ENCODE results near the gene DTX4.

Gene DTX4

DNA sequence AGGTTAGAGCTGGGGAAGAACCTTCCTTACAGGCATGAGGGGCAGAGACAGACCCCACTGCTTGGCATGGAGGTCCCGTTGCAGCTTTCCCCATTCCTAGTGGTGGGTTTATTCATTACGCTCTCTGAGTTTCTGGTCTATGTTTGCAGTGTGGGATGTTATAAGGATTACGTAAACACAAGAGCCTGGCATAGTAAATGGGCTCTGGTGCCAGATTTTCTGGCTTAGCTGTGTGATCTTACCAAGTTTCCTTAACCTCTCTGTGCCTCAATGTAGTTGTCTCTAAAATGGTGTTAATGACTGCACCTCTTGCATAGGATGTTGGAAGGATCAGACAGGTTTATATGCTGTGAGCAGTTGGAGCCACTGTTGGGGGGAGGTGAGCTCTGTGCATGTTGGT is 15.1 kb downstream of the DTX4 start:
- Histone ChIP-seq H3F3A (ENCODE audit: low read depth) (no peaks in the 10 kb centered on the region), H3K9me2 (replicated peaks; ENCODE audit: low read depth, low read length) (no peaks in the 10 kb centered on the region), H3K4me3 (ENCODE audit: low read length, poor library complexity, severe bottlenecking) (no peak overlapping the region), H3K79me2 (ENCODE audit: insufficient read depth, low read length) (no peaks in the 10 kb centered on the region), H3K4me2 (ENCODE audit: low read depth, low read length, poor library complexity, severe bottlenecking) (no peak overlapping the region), H3K36me3 (ENCODE audit: insufficient read depth, low read length) (0 out of 2 replicates have a peak, but pooled peaks cover 3% of the 10 kb centered on the region), H3K27me3 (ENCODE audit: insufficient read depth, low read length, poor library complexity, severe bottlenecking) (no peaks in the 10 kb centered on the region), H3K9ac (ENCODE audit: low read depth, low read length, poor library complexity, severe bottlenecking) (no peak overlapping the region), H2AFZ (ENCODE audit: low read length) (no peak overlapping the region), H3K9me3 (ENCODE audit: insufficient read depth, low read depth, low read length) (no peaks in the 10 kb centered on the region), H3K4me1 (ENCODE audit: insufficient read depth, low read length, poor library complexity, severe bottlenecking) (no peaks in the 10 kb centered on the region), H4K20me1 (ENCODE audit: insufficient read depth, low read length, poor library complexity, severe bottlenecking) (no peaks in the 10 kb centered on the region)
- no peak for TF ChIP-seq EZH2phosphoT487 (IDR thresholded peaks at IDR 0.05; ENCODE audit: borderline replicate concordance)
- TF ChIP-seq, protein P1, sequence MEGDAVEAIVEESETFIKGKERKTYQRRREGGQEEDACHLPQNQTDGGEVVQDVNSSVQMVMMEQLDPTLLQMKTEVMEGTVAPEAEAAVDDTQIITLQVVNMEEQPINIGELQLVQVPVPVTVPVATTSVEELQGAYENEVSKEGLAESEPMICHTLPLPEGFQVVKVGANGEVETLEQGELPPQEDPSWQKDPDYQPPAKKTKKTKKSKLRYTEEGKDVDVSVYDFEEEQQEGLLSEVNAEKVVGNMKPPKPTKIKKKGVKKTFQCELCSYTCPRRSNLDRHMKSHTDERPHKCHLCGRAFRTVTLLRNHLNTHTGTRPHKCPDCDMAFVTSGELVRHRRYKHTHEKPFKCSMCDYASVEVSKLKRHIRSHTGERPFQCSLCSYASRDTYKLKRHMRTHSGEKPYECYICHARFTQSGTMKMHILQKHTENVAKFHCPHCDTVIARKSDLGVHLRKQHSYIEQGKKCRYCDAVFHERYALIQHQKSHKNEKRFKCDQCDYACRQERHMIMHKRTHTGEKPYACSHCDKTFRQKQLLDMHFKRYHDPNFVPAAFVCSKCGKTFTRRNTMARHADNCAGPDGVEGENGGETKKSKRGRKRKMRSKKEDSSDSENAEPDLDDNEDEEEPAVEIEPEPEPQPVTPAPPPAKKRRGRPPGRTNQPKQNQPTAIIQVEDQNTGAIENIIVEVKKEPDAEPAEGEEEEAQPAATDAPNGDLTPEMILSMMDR (conservative IDR thresholded peaks at IDR 0.05; ENCODE audit: low read length) = no peak

DNA sequence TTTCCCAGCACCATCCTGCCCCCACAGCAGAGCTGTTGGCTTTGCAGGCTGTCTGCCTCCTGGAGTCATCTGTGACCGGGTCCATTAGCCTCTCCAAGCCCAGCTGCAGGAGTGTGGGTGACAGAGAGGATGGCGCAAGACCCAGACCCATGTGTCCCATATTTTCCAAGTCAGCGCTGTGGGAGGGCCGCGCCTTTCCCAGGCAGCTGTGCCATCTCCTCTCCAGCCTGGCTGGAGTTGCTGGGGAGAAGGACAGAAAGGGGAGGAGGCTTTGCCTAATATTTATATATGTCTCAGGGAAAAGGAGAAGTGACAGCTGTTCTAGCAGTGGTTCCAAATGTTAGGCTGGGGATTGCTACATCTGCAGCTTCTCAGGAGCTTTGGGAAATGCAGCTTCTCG is 15.7 kb downstream of the DTX4 start:
- Histone ChIP-seq H3F3A (ENCODE audit: low read depth) (no peaks in the 10 kb centered on the region), H3K9me2 (replicated peaks; ENCODE audit: low read depth, low read length) (no peaks in the 10 kb centered on the region), H3K9ac (ENCODE audit: low read depth, low read length, poor library complexity, severe bottlenecking) (no peak overlapping the region), H3K79me2 (ENCODE audit: insufficient read depth, low read length) (no peaks in the 10 kb centered on the region), H3K36me3 (ENCODE audit: insufficient read depth, low read length) (0 out of 2 replicates have a peak, but pooled peaks cover 3% of the 10 kb centered on the region), H3K4me1 (ENCODE audit: insufficient read depth, low read length, poor library complexity, severe bottlenecking) (no peaks in the 10 kb centered on the region), H4K20me1 (ENCODE audit: insufficient read depth, low read length, poor library complexity, severe bottlenecking) (no peaks in the 10 kb centered on the region), H2AFZ (ENCODE audit: low read length) (no peak overlapping the region), H3K4me3 (ENCODE audit: low read length, poor library complexity, severe bottlenecking) (no peak overlapping the region), H3K27me3 (ENCODE audit: insufficient read depth, low read length, poor library complexity, severe bottlenecking) (no peaks in the 10 kb centered on the region), H3K4me2 (ENCODE audit: low read depth, low read length, poor library complexity, severe bottlenecking) (no peak overlapping the region), H3K9me3 (ENCODE audit: insufficient read depth, low read depth, low read length) (no peaks in the 10 kb centered on the region)
- TF ChIP-seq, protein P1 (conservative IDR thresholded peaks at IDR 0.05; ENCODE audit: low read length) = no peak
- TF ChIP-seq EZH2phosphoT487 (IDR thresholded peaks at IDR 0.05; ENCODE audit: borderline replicate concordance) = no peak

DNA sequence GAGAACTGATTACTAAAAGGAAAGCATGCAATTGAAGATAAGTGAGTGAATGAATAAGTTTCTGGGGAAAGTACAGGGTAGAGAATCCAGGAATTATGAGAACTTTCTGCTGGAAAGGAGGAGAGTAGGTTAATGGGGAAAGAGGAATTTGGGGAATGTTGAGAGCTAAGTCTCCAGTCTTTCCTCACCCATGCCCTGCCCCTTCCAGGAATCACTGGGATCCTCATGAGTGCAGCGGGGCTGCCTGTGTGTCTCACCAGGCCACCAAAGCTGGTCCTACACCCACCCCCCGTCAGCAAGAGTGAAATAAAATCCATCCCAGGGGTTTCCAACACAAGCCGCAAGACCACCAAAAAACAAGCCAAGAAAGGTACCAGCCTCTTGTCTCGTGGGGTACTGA is 17.0 kb downstream of the DTX4 start:
- no peaks in the 10 kb centered on the region for H3K4me1 ChIP-seq (ENCODE audit: insufficient read depth, low read length, poor library complexity, severe bottlenecking)
- H3K27me3 ChIP-seq (ENCODE audit: insufficient read depth, low read length, poor library complexity, severe bottlenecking) = no peaks in the 10 kb centered on the region
- H4K20me1 ChIP-seq (ENCODE audit: insufficient read depth, low read length, poor library complexity, severe bottlenecking) = no peaks in the 10 kb centered on the region
- H3K4me3 ChIP-seq (ENCODE audit: low read length, poor library complexity, severe bottlenecking) = no peak overlapping the region
- TF ChIP-seq, protein P1 (conservative IDR thresholded peaks at IDR 0.05; ENCODE audit: low read length) = no peak
- no peak for TF ChIP-seq EZH2phosphoT487 (IDR thresholded peaks at IDR 0.05; ENCODE audit: borderline replicate concordance)
- 0 out of 2 replicates have a peak, but pooled peaks cover 3% of the 10 kb centered on the region for H3K36me3 ChIP-seq (ENCODE audit: insufficient read depth, low read length)
- no peaks in the 10 kb centered on the region for H3K79me2 ChIP-seq (ENCODE audit: insufficient read depth, low read length)
- no peak overlapping the region for H3K9ac ChIP-seq (ENCODE audit: low read depth, low read length, poor library complexity, severe bottlenecking)
- no peak overlapping the region for H2AFZ ChIP-seq (ENCODE audit: low read length)
- H3K4me2 ChIP-seq (ENCODE audit: low read depth, low read length, poor library complexity, severe bottlenecking) = no peak overlapping the region
- H3K9me3 ChIP-seq (ENCODE audit: insufficient read depth, low read depth, low read length) = no peaks in the 10 kb centered on the region
- H3F3A ChIP-seq (ENCODE audit: low read depth) = no peaks in the 10 kb centered on the region
- H3K9me2 ChIP-seq (replicated peaks; ENCODE audit: low read depth, low read length) = no peaks in the 10 kb centered on the region

All from Loucy (cell line).